H1 (cell line): ENCODE results near the gene NR1H2.

Source experiments
- CEBPB ChIP-seq: IDR thresholded peaks from 2 replicates; pipeline ENCODE4 v1.6.1; 2012; ENCODE audit warnings: low read depth, low read length
- CTCF ChIP-seq, 3 experiments: IDR thresholded peaks; 1 replicate in 2 of 3; 2 replicates in 1 of 3; pipeline versions ENCODE4 v1.5.1 to v1.6.1; 2011; ENCODE audit warnings: low read length in 3 of 3, mild to moderate bottlenecking in 3 of 3, inconsistent platforms in 2 of 3, low read depth in 1 of 3, moderate library complexity in 1 of 3; ENCODE audit not compliant: insufficient read depth in 1 of 3; ENCODE audit errors: control extremely low read depth in 1 of 3
- EP300 ChIP-seq, 2 experiments: IDR thresholded peaks; 1 replicate in 1 of 2; 2 replicates in 1 of 2; pipeline ENCODE4 v1.6.1; 2011 to 2012; ENCODE audit warnings: low read depth in 2 of 2, low read length in 2 of 2, mild to moderate bottlenecking in 2 of 2, borderline replicate concordance in 1 of 2, inconsistent platforms in 1 of 2, moderate library complexity in 1 of 2
- EZH2 ChIP-seq: fragments of 200-600 bp; sonication (generic); IDR thresholded peaks from 2 replicates; pipeline ENCODE4 v1.7.1; 2012; ENCODE audit warnings: low read depth, mild to moderate bottlenecking, moderate library complexity, low read length, inconsistent platforms; ENCODE audit not compliant: severe bottlenecking
- MAFK ChIP-seq: IDR thresholded peaks from 2 replicates; pipeline ENCODE4 v1.6.1; 2012; ENCODE audit warnings: low read depth, mild to moderate bottlenecking, improper control_type of control experiment, low read length
- MAX ChIP-seq: IDR thresholded peaks from 2 replicates; pipeline ENCODE4 v1.6.1; 2012; ENCODE audit warnings: inconsistent platforms
- NRF1 ChIP-seq: IDR thresholded peaks from 2 replicates; pipeline ENCODE4 v1.6.1; 2011; ENCODE audit warnings: mild to moderate bottlenecking, low read depth, low read length, improper control_type of control experiment
- POLR2A ChIP-seq, 2 experiments: IDR thresholded peaks; 1 replicate in 1 of 2; 2 replicates in 1 of 2; pipeline ENCODE4 v1.6.1; 2011; ENCODE audit warnings: low read depth in 2 of 2, low read length in 2 of 2, mild to moderate bottlenecking in 2 of 2; ENCODE audit errors: control extremely low read depth in 1 of 2
- RAD21 ChIP-seq, 2 experiments: IDR thresholded peaks in 1 of 2; conservative IDR thresholded peaks in 1 of 2; 2 replicates each; pipeline ENCODE4 v1.6.1; 2011; ENCODE audit warnings: low read depth in 2 of 2, low read length in 2 of 2, improper control_type of control experiment in 1 of 2, inconsistent platforms in 1 of 2, mild to moderate bottlenecking in 1 of 2, moderate library complexity in 1 of 2
- RXRA ChIP-seq: IDR thresholded peaks from 2 replicates; pipeline ENCODE4 v1.6.1; 2011; ENCODE audit warnings: low read depth, mild to moderate bottlenecking, low read length, moderate library complexity; ENCODE audit not compliant: insufficient read depth
- USF2 ChIP-seq: IDR thresholded peaks from 2 replicates; pipeline ENCODE4 v1.6.1; 2011; ENCODE audit warnings: low read length, improper control_type of control experiment
- YY1 ChIP-seq: IDR thresholded peaks from 2 replicates; pipeline ENCODE4 v1.6.1; 2011; ENCODE audit warnings: low read depth, mild to moderate bottlenecking, low read length

DNA sequence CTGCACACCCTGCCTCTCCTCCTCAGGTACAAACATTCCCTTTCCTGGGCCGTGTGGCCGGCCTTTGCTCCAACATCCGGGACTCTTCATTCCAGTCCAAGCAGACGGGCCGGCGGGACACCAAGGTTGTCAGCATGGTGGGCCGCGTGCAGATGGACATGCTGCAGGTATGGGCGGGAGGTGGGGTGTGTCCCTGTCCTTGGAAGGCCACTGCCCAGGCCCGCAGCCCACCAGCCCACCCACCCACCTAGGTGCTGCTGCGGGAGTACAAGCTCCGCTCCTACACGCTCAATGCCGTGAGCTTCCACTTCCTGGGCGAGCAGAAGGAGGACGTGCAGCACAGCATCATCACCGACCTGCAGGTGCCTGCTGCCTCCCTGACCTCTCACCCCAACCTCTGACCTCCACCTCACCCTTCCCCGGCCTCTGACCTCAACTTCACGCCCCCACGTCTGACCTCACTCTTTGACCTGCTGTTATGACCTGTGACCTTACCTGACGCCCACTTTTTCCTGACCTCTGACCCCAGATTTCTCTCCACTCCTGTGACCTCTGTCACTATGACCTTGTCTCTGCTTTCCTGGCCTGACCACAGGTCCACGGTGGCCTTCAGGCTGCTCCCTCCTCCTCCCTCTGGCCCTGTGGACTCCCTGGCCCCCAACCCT, 30.0 kb downstream of the NR1H2 start:
- no peak for TF ChIP-seq CEBPB
- TF ChIP-seq MAFK: no peak
- TF ChIP-seq USF2: no peak
- no peak for TF ChIP-seq MAX
- no peak for TF ChIP-seq CTCF (IDR thresholded peaks at IDR 0.05; ENCODE audit: control extremely low read depth in 1 of 3, insufficient read depth in 1 of 3, low read depth in 1 of 3, low read length in 3 of 3)
- TF ChIP-seq RXRA: no peak
- no peak for TF ChIP-seq POLR2A (IDR thresholded peaks at IDR 0.05; ENCODE audit: control extremely low read depth in 1 of 2, low read depth in 2 of 2, low read length in 2 of 2)
- no peak for TF ChIP-seq RAD21 (IDR thresholded peaks at IDR 0.05 in 1 of 2, conservative IDR thresholded peaks at IDR 0.05 in 1 of 2; ENCODE audit: low read depth in 2 of 2, low read length in 2 of 2)
- TF ChIP-seq YY1: no peak
- TF ChIP-seq EZH2: no peak
- TF ChIP-seq EP300 (IDR thresholded peaks at IDR 0.05; ENCODE audit: borderline replicate concordance in 1 of 2, low read depth in 2 of 2, low read length in 2 of 2): no peak
- TF ChIP-seq NRF1: no peak
